ENCODE results near the gene RYR2. TPM values are rescaled to one million over a fixed set of nuclear protein-coding genes. Genes with fewer than 3 reads are reported as not detected.

Gene RYR2
- total and polyA plus RNA-seq, 9 of the 15 experiments (the other 6 are each of a cell fraction or from before 2014, with no cell fraction given) = 0.03 to 0.42 (median 0.14) TPM

GRCh38 chr1:237772009-237772408 lies 730.0 kb downstream of the RYR2 start:
- no peak overlapping the region for H3K4me3 ChIP-seq
- H3K9me1 ChIP-seq (ENCODE audit: control insufficient read depth, insufficient read depth, low read length) = no peaks in the 10 kb centered on the region
- FAIRE-seq (no peak), ATAC-seq (no peak), DNase-seq (ENCODE audit: extremely low read depth in 1 of 4, low spot score in 3 of 4) (no peak)
- ChIA-PET CTCF (ENCODE audit: low intra/inter-chr PET ratio) (no interaction called here), POLR2A (no interaction called here)
- BruUV-seq (replicated peaks) = no TSS peak
- intact Hi-C loops (cut with micrococcal nuclease) (no loop called here), in situ Hi-C loops (cut with MboI) (no loop called here)
- H2AFZ ChIP-seq (ENCODE audit: low read depth, low read length) = no peak overlapping the region
- H3K27ac ChIP-seq (ENCODE audit: extremely low read depth, low read depth, low read length) = no peak overlapping the region
- H3K4me1 ChIP-seq (replicated peaks in 1 of 2; ENCODE audit: control insufficient read depth in 2 of 2, insufficient read depth in 2 of 2, low read length in 2 of 2) = no peaks in the 10 kb centered on the region
- peaks cover 3% of the 10 kb centered on the region; the same call in 1 of the 2 replicates for H3K9me3 ChIP-seq (replicated peaks; ENCODE audit: control insufficient read depth, insufficient read depth, low read depth, low read length)
- no peak overlapping the region for H3K9ac ChIP-seq (ENCODE audit: insufficient read depth in 1 of 2, low read depth in 2 of 2, low read length in 2 of 2)
- H3K79me2 ChIP-seq (ENCODE audit: control insufficient read depth, insufficient read depth, low read length) = no peaks in the 10 kb centered on the region
- 0% methylated on average over 3 of the region's 3 CpGs for WGBS (ENCODE audit: insufficient coverage, low coverage, missing lambda C conversion rate)
- no peak overlapping the region for H3K4me2 ChIP-seq (ENCODE audit: insufficient read depth, low read length)
- no peaks in the 10 kb centered on the region for H3K36me3 ChIP-seq (ENCODE audit: control insufficient read depth, insufficient read depth, low read length)
- H4K20me1 ChIP-seq (replicated peaks; ENCODE audit: control insufficient read depth, insufficient read depth, low read length) = no peaks in the 10 kb centered on the region
- H3K27me3 ChIP-seq (ENCODE audit: control insufficient read depth in 2 of 2, insufficient read depth in 2 of 2, low read length in 2 of 2) = no peaks in the 10 kb centered on the region
- TF ChIP-seq, protein P1, sequence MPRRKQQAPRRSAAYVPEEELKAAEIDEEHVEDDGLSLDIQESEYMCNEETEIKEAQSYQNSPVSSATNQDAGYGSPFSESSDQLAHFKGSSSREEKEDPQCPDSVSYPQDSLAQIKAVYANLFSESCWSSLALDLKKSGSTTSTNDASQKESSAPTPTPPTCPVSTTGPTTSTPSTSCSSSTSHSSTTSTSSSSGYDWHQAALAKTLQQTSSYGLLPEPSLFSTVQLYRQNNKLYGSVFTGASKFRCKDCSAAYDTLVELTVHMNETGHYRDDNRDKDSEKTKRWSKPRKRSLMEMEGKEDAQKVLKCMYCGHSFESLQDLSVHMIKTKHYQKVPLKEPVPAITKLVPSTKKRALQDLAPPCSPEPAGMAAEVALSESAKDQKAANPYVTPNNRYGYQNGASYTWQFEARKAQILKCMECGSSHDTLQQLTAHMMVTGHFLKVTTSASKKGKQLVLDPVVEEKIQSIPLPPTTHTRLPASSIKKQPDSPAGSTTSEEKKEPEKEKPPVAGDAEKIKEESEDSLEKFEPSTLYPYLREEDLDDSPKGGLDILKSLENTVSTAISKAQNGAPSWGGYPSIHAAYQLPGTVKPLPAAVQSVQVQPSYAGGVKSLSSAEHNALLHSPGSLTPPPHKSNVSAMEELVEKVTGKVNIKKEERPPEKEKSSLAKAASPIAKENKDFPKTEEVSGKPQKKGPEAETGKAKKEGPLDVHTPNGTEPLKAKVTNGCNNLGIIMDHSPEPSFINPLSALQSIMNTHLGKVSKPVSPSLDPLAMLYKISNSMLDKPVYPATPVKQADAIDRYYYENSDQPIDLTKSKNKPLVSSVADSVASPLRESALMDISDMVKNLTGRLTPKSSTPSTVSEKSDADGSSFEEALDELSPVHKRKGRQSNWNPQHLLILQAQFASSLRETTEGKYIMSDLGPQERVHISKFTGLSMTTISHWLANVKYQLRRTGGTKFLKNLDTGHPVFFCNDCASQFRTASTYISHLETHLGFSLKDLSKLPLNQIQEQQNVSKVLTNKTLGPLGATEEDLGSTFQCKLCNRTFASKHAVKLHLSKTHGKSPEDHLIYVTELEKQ (CRISPR knock-in tag; IDR thresholded peaks at IDR 0.05) = no peak
- TF ChIP-seq SP2 (IDR thresholded peaks at IDR 0.05; ENCODE audit: extremely low read depth, low read depth, low read length, poor library complexity, severe bottlenecking) (no peak), XRCC5 (IDR thresholded peaks at IDR 0.05; ENCODE audit: low read depth, low read length) (no peak), NR2C1 (IDR thresholded peaks at IDR 0.05) (no peak), NR2C1 (tag; IDR thresholded peaks at IDR 0.05) (no peak), HDAC6 (IDR thresholded peaks at IDR 0.05; ENCODE audit: low read depth, low read length) (no peak), MAFF (IDR thresholded peaks at IDR 0.05; ENCODE audit: low read length) (no peak), SAFB2 (IDR thresholded peaks at IDR 0.05; ENCODE audit: borderline replicate concordance, low read depth, low read length, severe bottlenecking) (no peak), RCOR1 (IDR thresholded peaks at IDR 0.05; ENCODE audit: borderline replicate concordance in 1 of 2, low read depth in 2 of 2, low read length in 2 of 2) (no peak), FOXP4 (CRISPR knock-in tag; IDR thresholded peaks at IDR 0.05; ENCODE audit: borderline replicate concordance) (no peak)
- TF ChIP-seq, protein P2, sequence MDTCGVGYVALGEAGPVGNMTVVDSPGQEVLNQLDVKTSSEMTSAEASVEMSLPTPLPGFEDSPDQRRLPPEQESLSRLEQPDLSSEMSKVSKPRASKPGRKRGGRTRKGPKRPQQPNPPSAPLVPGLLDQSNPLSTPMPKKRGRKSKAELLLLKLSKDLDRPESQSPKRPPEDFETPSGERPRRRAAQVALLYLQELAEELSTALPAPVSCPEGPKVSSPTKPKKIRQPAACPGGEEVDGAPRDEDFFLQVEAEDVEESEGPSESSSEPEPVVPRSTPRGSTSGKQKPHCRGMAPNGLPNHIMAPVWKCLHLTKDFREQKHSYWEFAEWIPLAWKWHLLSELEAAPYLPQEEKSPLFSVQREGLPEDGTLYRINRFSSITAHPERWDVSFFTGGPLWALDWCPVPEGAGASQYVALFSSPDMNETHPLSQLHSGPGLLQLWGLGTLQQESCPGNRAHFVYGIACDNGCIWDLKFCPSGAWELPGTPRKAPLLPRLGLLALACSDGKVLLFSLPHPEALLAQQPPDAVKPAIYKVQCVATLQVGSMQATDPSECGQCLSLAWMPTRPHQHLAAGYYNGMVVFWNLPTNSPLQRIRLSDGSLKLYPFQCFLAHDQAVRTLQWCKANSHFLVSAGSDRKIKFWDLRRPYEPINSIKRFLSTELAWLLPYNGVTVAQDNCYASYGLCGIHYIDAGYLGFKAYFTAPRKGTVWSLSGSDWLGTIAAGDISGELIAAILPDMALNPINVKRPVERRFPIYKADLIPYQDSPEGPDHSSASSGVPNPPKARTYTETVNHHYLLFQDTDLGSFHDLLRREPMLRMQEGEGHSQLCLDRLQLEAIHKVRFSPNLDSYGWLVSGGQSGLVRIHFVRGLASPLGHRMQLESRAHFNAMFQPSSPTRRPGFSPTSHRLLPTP (IDR thresholded peaks at IDR 0.05; ENCODE audit: borderline replicate concordance, extremely low read depth, insufficient read length) = no peak
